AG04450 (cell line): Measurements from ENCODE around the gene PARP16. TPM values are rescaled to one million over a fixed set of nuclear protein-coding genes. Genes with fewer than 3 reads are reported as not detected.
A peak's percentile ranks its signal among the peaks of the same experiment; 100 is the strongest.

Experiments
- CTCF ChIA-PET: fragments of 300-600, 350-600 bp; formaldehyde crosslinking; extraction: SDS; loops from one replicate; lab custom pipeline; 2022; ENCODE audit warnings: antibody characterized with exemption, inconsistent platforms; lab: Charles Lee
- POLR2A ChIA-PET: fragments of 350-600 bp; formaldehyde crosslinking; extraction: SDS; loops from one replicate; lab custom pipeline; 2021; ENCODE audit warnings: antibody characterized with exemption, inconsistent platforms; lab: Yijun Ruan, JAX
- DNase-seq: peaks from one replicate; pipeline ENCODE4 v3.0.0-alpha.2; 2011; ENCODE audit warnings: low read depth, low spot score
- H3K27ac ChIP-seq: one replicate; pipeline ENCODE4 v1.5.1; 2012; ENCODE audit warnings: low read depth, low read length, control low read depth
- H3K27me3 ChIP-seq: one replicate; pipeline ENCODE4 v1.6.0; 2012; ENCODE audit warnings: low read length; ENCODE audit not compliant: control insufficient read depth, insufficient read depth
- H3K4me3 ChIP-seq: 2 replicates; pipeline ENCODE4 v1.5.1; 2011; ENCODE audit warnings: mild to moderate bottlenecking, low read depth, low read length, control low read depth
- H3K9me3 ChIP-seq: 2 replicates; pipeline ENCODE4 v1.5.1; 2012; ENCODE audit warnings: low read length; ENCODE audit not compliant: control insufficient read depth, insufficient read depth
- CTCF ChIP-seq: IDR thresholded peaks from 2 replicates; pipeline ENCODE4 v1.5.1; 2011; ENCODE audit warnings: low read depth, low read length, control low read depth, inconsistent platforms
- polyA plus RNA-seq: library from polyadenylated mRNA; depleted of rRNA; stranded (reverse); fragments of >200 nt; gene quantifications from 2 replicates; pipeline ENCODE4 v1.2.3, GENCODE V29; 2011

The PARP16 gene
- polyA plus RNA-seq, 1 experiment: 5.3 TPM

- DNase-seq: no peak
- no peak overlapping the region for H3K27ac ChIP-seq
- peaks cover 11% of the 10 kb centered on the region for H3K27me3 ChIP-seq
- no peak overlapping the region for H3K4me3 ChIP-seq
- CTCF ChIA-PET: interaction anchor here (0.7 to 3.0 kb wide), 2 partner anchors 44 to 55 kb away, joined by 3 to 8 read pairs; no protein-coding TSS in a partner anchor
- H3K9me3 ChIP-seq: no peaks in the 10 kb centered on the region
- POLR2A ChIA-PET: no interaction called here
- TF ChIP-seq CTCF: no peak
Observed at GRCh38 chr15:65215496-65215895, 71.2 kb downstream of the PARP16 start.

- POLR2A ChIA-PET: interaction anchor here (0.6 kb wide), 1 partner anchor 20 kb away, joined by 3 read pairs; no protein-coding TSS in a partner anchor
- H3K27me3 ChIP-seq: peaks cover 11% of the 10 kb centered on the region
Observed at GRCh38 chr15:65214010-65214409, 72.7 kb downstream of the PARP16 start.

GRCh38 chr15:65213241-65213640, 73.4 kb downstream of the PARP16 start:
- no peak for TF ChIP-seq CTCF
- DNase-seq: no peak
- no peak overlapping the region for H3K4me3 ChIP-seq
- peaks cover 11% of the 10 kb centered on the region for H3K27me3 ChIP-seq
- H3K27ac ChIP-seq: no peak overlapping the region
- H3K9me3 ChIP-seq: no peaks in the 10 kb centered on the region
- POLR2A ChIA-PET: no interaction called here
- CTCF ChIA-PET: no interaction called here

More at GRCh38 chr15:65214010-65214409, 72.7 kb downstream of the PARP16 start:
- Histone ChIP-seq H3K4me3 (no peak overlapping the region), H3K9me3 (no peaks in the 10 kb centered on the region), H3K27ac (no peak overlapping the region)
- no peak for TF ChIP-seq CTCF
- DNase-seq: no peak
- CTCF ChIA-PET: interaction anchor here (0.8 kb wide), 1 partner anchor 57 kb away, joined by 3 read pairs; no protein-coding TSS in a partner anchor

- H3K9me3 ChIP-seq: no peaks in the 10 kb centered on the region
- peak; percentile 44 for TF ChIP-seq CTCF
- POLR2A ChIA-PET: interaction anchor here (0.6 to 0.8 kb wide), 2 partner anchors 33 to 62 kb away, joined by 3 to 5 read pairs; no protein-coding TSS in a partner anchor
- CTCF ChIA-PET: interaction anchor here (1.6 to 2.1 kb wide), 2 partner anchors 26 to 59 kb away, joined by 4 to 7 read pairs; partner anchors contain the start of gene CLPX
- no peak overlapping the region for H3K27ac ChIP-seq
- DNase-seq: no peak
- peaks cover 13% of the 10 kb centered on the region for H3K27me3 ChIP-seq
- no peak overlapping the region for H3K4me3 ChIP-seq
Observed at GRCh38 chr15:65212097-65212496, 74.6 kb downstream of the PARP16 start.

GRCh38 chr15:65211482-65211982, 75.2 kb downstream of the PARP16 start:
- Histone ChIP-seq H3K27ac (no peak overlapping the region), H3K9me3 (no peaks in the 10 kb centered on the region), H3K27me3 (peaks cover 18% of the 10 kb centered on the region), H3K4me3 (no peak overlapping the region)
- no peak for TF ChIP-seq CTCF
- ChIA-PET CTCF (interaction anchor here (1.6 to 2.1 kb wide), 2 partner anchors 26 to 59 kb away, joined by 4 to 7 read pairs; partner anchors contain the start of gene CLPX), POLR2A (interaction anchor here (0.6 to 0.8 kb wide), 2 partner anchors 34 to 62 kb away, joined by 3 to 5 read pairs; no protein-coding TSS in a partner anchor)
- peak; percentile 27 for DNase-seq
